Keratinocyte (primary cell): Measurements from ENCODE around the gene KCNN1. TPM values are rescaled to one million over a fixed set of nuclear protein-coding genes. Genes with fewer than 3 reads are reported as not detected.

ENCODE experiments used
- DNase-seq: peaks from one replicate; pipeline ENCODE4 v3.0.0-alpha.2; 2011; ENCODE audit warnings: low read depth, missing footprints, low spot score
- FAIRE-seq: peaks from 2 replicates; lab custom pipeline; 2011; peaks lifted over from hg19 to GRCh38; lab: Jason Lieb, UNC
- H2AFZ ChIP-seq: 2 replicates; pipeline ENCODE4 v1.6.0; 2012; ENCODE audit warnings: low read length, control low read depth, inconsistent platforms; ENCODE audit not compliant: control insufficient read depth
- H3K27ac ChIP-seq: 2 replicates; pipeline ENCODE4 v1.5.1; 2011; ENCODE audit warnings: low read length; ENCODE audit not compliant: control insufficient read depth, insufficient read depth
- H3K27me3 ChIP-seq: 3 replicates; pipeline ENCODE4 v1.6.0; 2011; ENCODE audit warnings: low read length; ENCODE audit not compliant: control insufficient read depth, insufficient read depth; ENCODE audit errors: extremely low read depth
- H3K36me3 ChIP-seq, 2 experiments: 2 replicates in 1 of 2; 3 replicates in 1 of 2; pipeline ENCODE4 v1.5.1; 2011; ENCODE audit warnings: low read length in 2 of 2, mild to moderate bottlenecking in 1 of 2; ENCODE audit not compliant: control insufficient read depth in 2 of 2, insufficient read depth in 2 of 2; ENCODE audit errors: extremely low read depth in 1 of 2
- H3K4me1 ChIP-seq: 3 replicates; pipeline ENCODE4 v1.5.1; 2011; ENCODE audit warnings: low read length; ENCODE audit not compliant: control insufficient read depth, insufficient read depth; ENCODE audit errors: extremely low read depth
- H3K4me2 ChIP-seq: 3 replicates; pipeline ENCODE4 v1.6.0; 2011; ENCODE audit warnings: low read depth, low read length; ENCODE audit not compliant: control insufficient read depth, insufficient read depth; ENCODE audit errors: extremely low read depth
- H3K4me3 ChIP-seq, 3 experiments: fragments of 200-600 bp in 1 of 3; sonication (generic) in 1 of 3; 2 replicates in 2 of 3; 3 replicates in 1 of 3; pipeline ENCODE4 v1.5.1; 2011 to 2016; ENCODE audit warnings: low read length in 3 of 3, mild to moderate bottlenecking in 3 of 3, control low read depth in 2 of 3, inconsistent platforms in 1 of 3, low read depth in 1 of 3, mixed read lengths in 1 of 3, mixed run types in 1 of 3, moderate library complexity in 1 of 3; ENCODE audit not compliant: control insufficient read depth in 2 of 3, insufficient read depth in 2 of 3; ENCODE audit errors: extremely low read depth in 1 of 3
- H3K79me2 ChIP-seq: 2 replicates; pipeline ENCODE4 v1.6.0; 2012; ENCODE audit warnings: low read length; ENCODE audit not compliant: control insufficient read depth, insufficient read depth
- H3K9ac ChIP-seq: 3 replicates; pipeline ENCODE4 v1.6.0; 2011; ENCODE audit warnings: low read length; ENCODE audit not compliant: control insufficient read depth, insufficient read depth; ENCODE audit errors: extremely low read depth
- H3K9me1 ChIP-seq: 3 replicates; pipeline ENCODE4 v1.6.0; 2011; ENCODE audit warnings: low read length; ENCODE audit not compliant: control insufficient read depth, insufficient read depth; ENCODE audit errors: extremely low read depth
- H3K9me3 ChIP-seq: 2 replicates; pipeline ENCODE4 v1.5.1; 2012; ENCODE audit warnings: low read depth, low read length; ENCODE audit not compliant: control insufficient read depth
- H4K20me1 ChIP-seq: 3 replicates; pipeline ENCODE4 v1.6.0; 2011; ENCODE audit warnings: low read length; ENCODE audit not compliant: control insufficient read depth, insufficient read depth; ENCODE audit errors: extremely low read depth
- EZH2 ChIP-seq: IDR thresholded peaks from one replicate; pipeline ENCODE4 v1.6.1; 2012; ENCODE audit warnings: inconsistent platforms, mild to moderate bottlenecking, low read length, moderate library complexity
- dilution Hi-C: fragments of 300-500 bp; cut with MboI; formaldehyde crosslinking; loops from one replicate; pipeline ENCODE4 v1.7.0; 2020; ENCODE audit warnings: low sequenced_read_pairs; ENCODE audit not compliant: extremely low pct_ligation_motif_present
- polyA plus RNA-seq, 5 experiments: library from polyadenylated mRNA; depleted of rRNA in 3 of 5; stranded (reverse) in 3 of 5; stranded (forward) in 1 of 5; unstranded in 1 of 5; fragments of >200 nt; gene quantifications; 1 replicate in 1 of 5; 2 replicates in 3 of 5; 3 replicates in 1 of 5; pipeline versions ENCODE4 v1.2.1 to v1.2.3, GENCODE V29; 2011 to 2012; ENCODE audit warnings: missing spikeins in 2 of 5, low read depth in 1 of 5, low replicate concordance in 1 of 5
- TF ChIP-seq, protein P1 (sequence below), 3 experiments: IDR thresholded peaks in 1 of 3; conservative IDR thresholded peaks in 1 of 3; optimal IDR thresholded peaks in 1 of 3; 2 replicates in 2 of 3; 3 replicates in 1 of 3; pipeline versions ENCODE3 to v1.5.1; 2011; ENCODE audit warnings: low read length in 3 of 3, mild to moderate bottlenecking in 3 of 3, moderate library complexity in 2 of 3, control low read depth in 1 of 3, inconsistent platforms in 1 of 3; ENCODE audit not compliant: insufficient read depth in 2 of 3; ENCODE audit errors: extremely low read depth in 1 of 3

KCNN1 gene
- polyA plus RNA-seq, 1 donor (not counting 4 experiments of a cell fraction or from before 2014, with no cell fraction given): not detected

DNA sequence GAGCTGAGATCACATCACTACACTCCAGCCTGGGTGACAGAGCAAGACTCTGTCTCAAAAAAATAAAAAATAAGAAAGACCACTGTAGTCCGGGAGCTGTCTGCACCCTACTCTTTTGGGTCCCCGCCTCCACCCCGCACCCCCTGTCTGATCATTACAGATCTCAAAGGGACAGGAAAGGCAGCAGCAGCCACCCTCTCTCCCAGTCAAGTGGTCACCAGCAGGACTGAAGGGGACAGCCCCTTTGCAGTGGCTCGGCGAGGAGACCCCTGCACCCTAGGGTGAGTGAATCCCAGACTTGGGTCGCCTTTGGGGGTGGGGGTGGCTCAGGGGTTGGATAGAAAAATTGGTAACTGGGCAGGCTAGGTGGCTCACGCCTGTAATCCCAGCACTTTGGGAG lies 12.5 kb upstream of the KCNN1 start:
- Histone ChIP-seq H2AFZ (no peak overlapping the region), H3K36me3 (no peaks in the 10 kb centered on the region), H3K4me2 (no peak overlapping the region), H3K27ac (no peak overlapping the region), H3K9me3 (no peaks in the 10 kb centered on the region), H3K4me3 (no peak overlapping the region), H3K4me1 (peaks cover 12% of the 10 kb centered on the region), H3K9ac (no peak overlapping the region), H3K9me1 (no peaks in the 10 kb centered on the region), H4K20me1 (no peaks in the 10 kb centered on the region), H3K79me2 (no peaks in the 10 kb centered on the region), H3K27me3 (peaks cover 54% of the 10 kb centered on the region)
- dilution Hi-C loops: no loop called here
- DNase-seq: no peak
- no peak for TF ChIP-seq EZH2
- TF ChIP-seq, protein P1, sequence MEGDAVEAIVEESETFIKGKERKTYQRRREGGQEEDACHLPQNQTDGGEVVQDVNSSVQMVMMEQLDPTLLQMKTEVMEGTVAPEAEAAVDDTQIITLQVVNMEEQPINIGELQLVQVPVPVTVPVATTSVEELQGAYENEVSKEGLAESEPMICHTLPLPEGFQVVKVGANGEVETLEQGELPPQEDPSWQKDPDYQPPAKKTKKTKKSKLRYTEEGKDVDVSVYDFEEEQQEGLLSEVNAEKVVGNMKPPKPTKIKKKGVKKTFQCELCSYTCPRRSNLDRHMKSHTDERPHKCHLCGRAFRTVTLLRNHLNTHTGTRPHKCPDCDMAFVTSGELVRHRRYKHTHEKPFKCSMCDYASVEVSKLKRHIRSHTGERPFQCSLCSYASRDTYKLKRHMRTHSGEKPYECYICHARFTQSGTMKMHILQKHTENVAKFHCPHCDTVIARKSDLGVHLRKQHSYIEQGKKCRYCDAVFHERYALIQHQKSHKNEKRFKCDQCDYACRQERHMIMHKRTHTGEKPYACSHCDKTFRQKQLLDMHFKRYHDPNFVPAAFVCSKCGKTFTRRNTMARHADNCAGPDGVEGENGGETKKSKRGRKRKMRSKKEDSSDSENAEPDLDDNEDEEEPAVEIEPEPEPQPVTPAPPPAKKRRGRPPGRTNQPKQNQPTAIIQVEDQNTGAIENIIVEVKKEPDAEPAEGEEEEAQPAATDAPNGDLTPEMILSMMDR (optimal IDR thresholded peaks at IDR 0.05 in 1 of 3, IDR thresholded peaks at IDR 0.05 in 1 of 3, conservative IDR thresholded peaks at IDR 0.05 in 1 of 3; ENCODE audit: extremely low read depth in 1 of 3, insufficient read depth in 2 of 3, low read length in 3 of 3): no peak
- no peak for FAIRE-seq

DNA sequence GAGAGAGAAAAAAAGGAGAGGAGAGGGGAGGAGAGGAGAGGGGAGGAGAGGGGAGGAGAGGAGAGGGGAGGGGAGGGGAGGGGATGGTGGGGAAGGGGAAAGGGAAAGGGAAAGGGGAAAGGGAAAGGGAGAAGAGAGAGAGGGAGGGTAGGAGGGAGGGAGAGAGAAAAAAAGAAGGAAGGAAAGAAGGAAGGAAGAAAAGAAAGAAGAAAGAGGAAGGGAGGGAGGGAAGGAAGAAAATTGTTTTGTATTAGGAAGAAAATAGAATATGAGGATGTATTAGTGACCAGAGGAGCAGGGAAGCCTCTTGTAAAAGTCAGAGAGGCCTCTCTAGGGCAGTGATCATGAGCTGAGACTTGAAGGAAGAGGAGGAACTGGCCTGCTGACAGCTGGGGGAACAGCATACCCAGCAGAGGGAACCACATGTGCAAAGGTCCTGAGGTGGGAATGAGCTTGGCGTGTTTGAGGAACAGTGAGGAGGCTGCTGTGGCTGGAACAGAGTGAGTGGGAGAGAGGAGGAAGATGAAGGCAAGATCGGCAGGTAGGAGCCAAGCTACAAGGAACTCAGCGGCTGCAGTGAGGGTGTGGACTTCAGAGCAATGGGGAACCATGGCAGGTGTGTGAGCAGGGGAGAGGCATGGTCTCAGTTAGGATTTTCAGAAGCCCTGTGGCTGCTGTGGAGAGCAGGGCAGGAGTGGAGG lies 9.6 kb upstream of the KCNN1 start:
- Histone ChIP-seq H3K79me2 (no peaks in the 10 kb centered on the region), H3K9me1 (no peaks in the 10 kb centered on the region), H3K9ac (no peak overlapping the region), H3K4me2 (no peak overlapping the region), H3K36me3 (no peaks in the 10 kb centered on the region), H3K4me1 (no peaks in the 10 kb centered on the region), H3K4me3 (no peak overlapping the region), H2AFZ (no peak overlapping the region), H3K27me3 (peaks cover 25% of the 10 kb centered on the region), H4K20me1 (no peaks in the 10 kb centered on the region), H3K9me3 (no peaks in the 10 kb centered on the region), H3K27ac (no peak overlapping the region)
- no peak for TF ChIP-seq EZH2
- TF ChIP-seq, protein P1 (optimal IDR thresholded peaks at IDR 0.05 in 1 of 3, IDR thresholded peaks at IDR 0.05 in 1 of 3, conservative IDR thresholded peaks at IDR 0.05 in 1 of 3; ENCODE audit: extremely low read depth in 1 of 3, insufficient read depth in 2 of 3, low read length in 3 of 3): no peak
- DNase-seq: no peak
- dilution Hi-C loops: no loop called here
- no peak for FAIRE-seq
